NOMO-1 treated with DMSO at 0.1 percent for 48 hours (cell line): Measurements from ENCODE around the gene RAB6C.
"Not testable (repeated sequence)": the region's sequence is repeated elsewhere in the genome, so short reads cannot be mapped to it uniquely, and the experiment has no call there.

Source experiments
- DNase-seq: peaks from one replicate; lab custom pipeline; 2025; ENCODE audit not compliant: unreplicated experiment; lab: John Stamatoyannopoulos, UW

The RAB6C gene

DNA sequence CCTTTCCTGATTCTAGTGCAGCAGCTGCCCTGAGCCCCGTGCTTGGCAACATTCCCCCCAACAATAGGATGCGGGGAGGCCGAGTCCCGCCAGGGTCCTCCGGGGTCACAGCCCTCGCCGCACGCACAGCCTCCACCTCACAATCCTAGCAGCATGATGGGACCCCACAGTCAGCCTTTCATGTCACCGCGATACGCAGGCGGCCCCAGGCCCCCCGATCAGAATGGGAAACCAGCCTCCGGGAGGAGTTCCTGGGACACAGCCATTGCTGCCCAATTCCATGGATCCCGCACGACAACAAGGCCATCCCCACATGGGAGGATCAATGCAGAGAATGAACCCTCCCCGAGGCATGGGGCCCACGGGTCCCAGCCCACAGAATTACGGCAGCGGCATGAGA is 13.7 kb downstream of the RAB6C start:
- not testable (repeated sequence) for DNase-seq

GRCh38 chr2:129996657-129997237 is 17.3 kb downstream of the RAB6C start:
- not testable (repeated sequence) for DNase-seq

GRCh38 chr2:129998771-129999170 is 19.3 kb downstream of the RAB6C start:
- not testable (repeated sequence) for DNase-seq

DNA sequence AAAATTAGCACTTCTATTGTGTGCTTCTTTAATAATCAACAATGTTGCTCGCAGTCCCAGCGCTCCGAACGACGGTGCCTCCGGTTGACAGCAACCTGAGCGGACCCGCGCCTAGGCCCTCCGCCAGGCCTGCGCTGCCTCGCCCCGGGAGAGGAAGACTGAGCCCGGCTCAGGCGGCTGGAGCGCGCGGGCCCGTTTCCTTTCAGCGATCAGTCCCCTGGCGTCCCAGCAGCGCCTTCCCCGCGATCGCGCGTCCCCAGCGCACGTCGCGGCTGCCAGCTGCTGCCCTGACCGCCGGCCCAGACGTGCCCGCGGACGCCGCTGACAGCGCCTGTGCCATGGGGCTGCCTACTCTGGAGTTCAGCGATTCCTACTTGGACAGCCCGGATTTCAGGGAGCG is 26.4 kb downstream of the RAB6C start:
- DNase-seq = not testable (repeated sequence)

- DNase-seq = not testable (repeated sequence)
These were observed 37.2 kb downstream of the RAB6C start for GRCh38 chr2:130016701-130017100.

DNA sequence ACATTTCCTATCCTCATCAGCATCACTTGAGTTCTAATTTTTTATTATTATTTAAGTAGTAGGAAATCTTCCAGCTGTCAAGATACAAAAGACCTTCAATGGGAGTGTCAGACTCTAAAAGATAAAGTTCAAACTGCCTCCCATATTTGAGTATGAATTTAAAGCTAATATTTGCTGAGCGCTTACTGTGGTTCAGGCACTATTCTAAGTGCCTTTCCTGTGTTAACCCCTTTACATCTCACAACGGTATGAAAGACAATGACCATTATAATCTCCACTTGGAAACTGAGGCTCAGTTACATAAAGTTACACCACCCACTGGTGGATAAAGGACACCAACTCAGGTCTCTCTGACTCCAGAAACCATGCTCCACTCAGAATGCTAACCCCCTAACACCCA is 39.9 kb downstream of the RAB6C start:
- no peak for DNase-seq

DNA sequence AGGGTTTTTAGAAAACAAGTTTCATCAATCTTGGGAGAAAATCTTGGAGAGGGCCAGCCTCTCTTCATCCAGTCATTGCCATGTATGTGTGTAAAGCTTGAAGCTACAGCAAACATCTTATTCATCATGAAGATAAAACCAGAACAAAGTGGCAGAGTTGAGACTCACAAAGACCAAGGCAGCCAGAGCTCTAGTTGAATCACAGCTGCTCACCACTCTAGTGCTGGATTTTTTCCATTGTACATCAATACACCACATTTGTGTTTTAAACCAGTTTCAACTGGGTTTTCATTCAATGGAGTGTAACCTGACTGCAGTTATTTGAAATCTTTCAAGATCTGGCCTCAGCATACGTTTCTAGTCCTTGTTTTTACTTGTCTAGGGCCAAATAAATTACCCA is 40.6 kb downstream of the RAB6C start:
- DNase-seq = not testable (repeated sequence)

DNA sequence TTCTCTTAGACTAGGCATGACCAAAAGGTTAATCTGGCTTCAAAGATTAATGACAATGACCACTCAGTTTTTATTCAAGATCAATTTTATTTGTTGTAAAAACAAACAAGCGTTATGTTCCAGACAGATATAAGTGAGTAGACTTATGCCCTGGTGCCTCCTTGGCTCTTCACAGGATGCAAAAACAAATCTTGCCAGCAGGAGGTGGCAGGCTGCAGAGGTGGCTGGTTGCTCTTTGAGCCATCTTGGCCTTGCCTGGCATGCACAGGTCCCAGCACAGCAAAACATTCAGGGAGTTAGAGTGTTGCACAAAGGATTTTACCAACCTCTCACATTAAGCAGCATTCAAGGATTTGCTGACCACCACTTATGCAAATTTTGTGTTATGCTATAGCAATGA is 46.5 kb downstream of the RAB6C start:
- DNase-seq = not testable (repeated sequence)
